ENCODE results near the gene RECK.
A peak's percentile ranks its signal among the peaks of the same experiment; 100 is the strongest.
"Not testable (repeated sequence)": the region's sequence is repeated elsewhere in the genome, so short reads cannot be mapped to it uniquely, and the experiment has no call there.

Gene RECK

DNA sequence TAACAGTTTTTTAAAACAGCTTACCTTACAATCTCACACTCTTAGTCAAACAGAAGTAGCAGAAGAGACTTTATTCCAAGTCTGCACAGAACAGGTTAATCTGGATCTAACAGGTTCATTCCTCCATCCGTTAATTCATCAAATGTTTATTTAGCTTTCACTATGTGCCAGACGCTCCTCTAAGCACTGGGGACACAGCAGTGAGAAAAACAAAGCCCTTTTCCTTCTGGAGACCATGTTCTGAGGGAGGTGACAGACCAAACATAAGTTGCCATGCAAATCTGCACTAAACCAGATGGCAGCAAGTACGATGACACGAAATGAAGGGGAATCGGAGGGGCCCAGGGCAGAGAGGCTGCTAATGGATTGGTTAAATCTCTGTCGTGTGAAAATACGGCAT lies 82.8 kb downstream of the RECK start:
- DNase-seq, result no peak

DNA sequence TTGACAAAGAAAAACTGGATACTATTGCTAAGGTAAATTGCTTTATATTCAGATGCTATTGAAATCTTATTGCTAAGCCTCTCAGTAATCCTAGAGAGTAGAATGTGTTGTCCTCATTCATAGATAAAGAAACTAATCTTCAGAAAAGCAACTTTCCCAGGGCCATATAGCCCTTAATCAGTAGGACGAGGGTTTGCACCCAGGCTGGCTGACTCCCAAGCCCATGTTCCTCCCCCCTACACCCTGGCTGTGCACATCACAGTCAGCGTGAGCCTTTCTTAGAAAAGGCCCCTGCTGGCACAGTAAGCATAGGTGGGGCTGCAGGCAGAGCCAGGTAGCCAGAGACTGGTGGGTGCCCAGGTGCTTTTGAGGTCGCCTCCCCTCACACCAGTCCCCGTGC lies 84.0 kb downstream of the RECK start:
- no peak for DNase-seq

DNA sequence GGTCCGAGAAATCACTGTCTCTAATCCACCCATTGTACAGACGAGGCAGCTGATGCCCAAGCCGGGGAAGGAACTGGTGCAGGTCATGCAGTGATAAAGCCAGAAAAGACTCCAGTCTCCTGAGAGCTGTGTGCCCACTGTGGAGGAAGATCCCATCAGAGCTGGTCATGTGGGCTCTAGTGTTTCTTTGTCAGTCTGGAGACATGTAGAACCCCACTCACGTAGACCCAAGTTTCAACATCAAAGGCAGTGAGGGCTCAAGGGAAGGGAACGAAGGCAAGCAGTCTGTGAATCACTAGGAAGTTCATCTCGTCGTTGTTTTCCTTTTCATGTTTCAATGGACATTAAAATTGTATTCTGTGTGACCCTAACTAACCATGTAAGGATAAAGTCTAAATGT lies 85.3 kb downstream of the RECK start:
- no peak for DNase-seq

GRCh38 chr9:36123515-36123914 lies 86.8 kb downstream of the RECK start:
- DNase-seq, result no peak

GRCh38 chr9:36125062-36125855 lies 88.5 kb downstream of the RECK start:
- no peak for DNase-seq

DNA sequence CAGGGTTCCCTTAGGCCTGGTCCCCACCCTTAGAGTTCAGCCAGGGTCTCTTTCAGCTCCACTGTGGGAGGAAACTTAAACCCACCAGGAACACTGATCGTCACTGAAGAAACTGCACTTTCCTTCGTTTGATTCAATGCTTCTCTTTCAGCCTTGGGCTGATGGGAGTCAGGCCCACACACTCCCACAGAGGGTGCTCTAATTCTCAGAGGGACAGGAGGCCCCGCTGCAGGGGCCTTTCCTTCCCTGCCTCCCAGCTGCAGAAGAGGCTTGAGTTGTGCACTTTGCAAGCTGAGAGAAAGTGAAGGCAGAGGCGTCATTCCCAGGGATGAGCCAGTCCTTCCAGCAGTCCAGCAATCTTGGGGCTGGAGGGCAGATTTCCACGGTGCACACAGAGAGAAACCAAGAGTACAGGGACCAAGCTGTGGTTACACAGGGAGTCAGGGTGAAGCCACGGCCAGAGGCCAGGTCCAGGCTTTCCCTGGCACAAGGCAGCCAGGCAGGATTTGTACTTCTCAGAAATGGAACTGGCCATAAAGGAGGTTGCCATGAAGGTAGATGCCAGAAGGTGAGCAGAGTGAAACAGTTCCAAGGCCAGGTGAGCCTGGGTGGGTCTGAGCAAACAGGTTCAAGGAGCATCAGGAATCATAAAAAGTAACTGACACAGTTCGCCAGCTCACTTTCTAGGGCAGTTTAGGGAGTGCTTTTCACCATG lies 89.5 kb downstream of the RECK start:
- no peak for DNase-seq

GRCh38 chr9:36127652-36128244 lies 91.0 kb downstream of the RECK start:
- DNase-seq, result no peak

GRCh38 chr9:36128349-36128748 lies 91.6 kb downstream of the RECK start:
- no peak for DNase-seq

- DNase-seq, result no peak
Measured at GRCh38 chr9:36129139-36129538, 92.4 kb downstream of the RECK start.

DNA sequence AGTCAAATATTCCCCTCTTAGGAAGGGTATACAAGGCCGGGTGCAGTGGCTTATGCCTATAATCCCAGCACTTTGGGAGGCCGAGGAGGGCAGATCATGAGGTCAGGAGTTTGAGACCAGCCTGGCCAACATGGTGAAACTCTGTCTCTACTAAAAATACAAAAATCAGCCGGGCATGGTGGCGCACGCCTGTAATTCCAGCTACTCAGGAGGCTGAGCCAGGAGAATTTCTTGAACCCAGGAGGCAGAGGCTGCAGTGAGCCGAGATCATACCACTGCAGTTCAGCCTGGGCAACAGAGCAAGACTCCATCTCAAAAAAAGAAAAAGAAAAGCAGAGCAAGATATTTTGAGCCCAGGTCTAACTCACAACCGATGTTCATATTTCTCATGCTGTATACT lies 95.0 kb downstream of the RECK start:
- not testable (repeated sequence) for DNase-seq

DNA sequence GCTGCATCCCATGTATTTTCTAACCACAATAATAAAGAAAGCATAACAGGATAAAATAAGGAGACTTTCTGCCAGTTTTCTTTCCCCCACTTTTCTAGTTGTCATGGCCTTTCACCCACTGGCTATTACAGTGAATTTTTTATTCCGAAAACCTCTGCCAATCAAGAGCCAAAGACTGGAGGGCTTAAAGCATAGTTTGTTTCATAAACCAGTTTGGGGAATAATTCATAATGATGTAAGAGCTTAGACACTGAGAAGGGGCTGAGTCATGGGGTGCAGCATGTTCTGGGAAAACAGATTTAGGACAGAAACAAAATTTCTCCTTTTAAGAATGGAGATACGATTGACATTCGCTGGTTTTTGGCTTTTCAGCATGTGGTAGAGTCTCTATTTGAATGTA lies 95.4 kb downstream of the RECK start:
- DNase-seq, result no peak

GRCh38 chr9:36134761-36135505 lies 98.2 kb downstream of the RECK start:
- no peak for DNase-seq

DNA sequence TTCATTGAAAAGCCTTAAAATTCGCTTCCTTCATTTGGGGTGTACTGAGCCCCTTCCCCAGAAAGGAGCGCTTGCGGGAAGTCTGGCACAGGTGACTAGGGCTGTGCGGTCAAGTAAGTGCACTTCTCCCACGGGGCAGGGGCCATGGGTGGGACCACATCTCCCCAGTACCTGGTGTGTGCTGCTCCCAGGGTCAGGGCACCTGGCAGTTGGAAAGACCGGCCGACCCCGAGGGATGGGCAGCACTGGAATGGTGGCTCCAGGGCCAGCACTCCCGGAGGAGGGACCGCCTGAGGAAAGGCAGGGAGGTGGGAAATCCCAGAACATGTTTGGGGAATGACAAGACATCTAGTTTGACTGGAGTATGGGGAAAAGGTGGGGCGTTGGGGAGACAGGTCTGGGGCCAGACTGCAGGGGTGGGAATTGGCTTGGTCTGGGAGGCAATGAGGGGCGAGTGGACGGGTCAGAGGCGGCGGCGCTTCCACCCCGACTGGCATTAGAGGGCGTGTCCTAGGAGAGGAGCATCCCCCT lies 99.1 kb downstream of the RECK start:
- DNase-seq, result no peak

GRCh38 chr9:36136272-36136893 lies 99.7 kb downstream of the RECK start, which contains the start of gene GLIPR2:
Gene GLIPR2 (plus strand): TSS chr9:36136733. CDS start chr9:36136779, 46 bp downstream.
- peak; percentile 75 for DNase-seq

DNA sequence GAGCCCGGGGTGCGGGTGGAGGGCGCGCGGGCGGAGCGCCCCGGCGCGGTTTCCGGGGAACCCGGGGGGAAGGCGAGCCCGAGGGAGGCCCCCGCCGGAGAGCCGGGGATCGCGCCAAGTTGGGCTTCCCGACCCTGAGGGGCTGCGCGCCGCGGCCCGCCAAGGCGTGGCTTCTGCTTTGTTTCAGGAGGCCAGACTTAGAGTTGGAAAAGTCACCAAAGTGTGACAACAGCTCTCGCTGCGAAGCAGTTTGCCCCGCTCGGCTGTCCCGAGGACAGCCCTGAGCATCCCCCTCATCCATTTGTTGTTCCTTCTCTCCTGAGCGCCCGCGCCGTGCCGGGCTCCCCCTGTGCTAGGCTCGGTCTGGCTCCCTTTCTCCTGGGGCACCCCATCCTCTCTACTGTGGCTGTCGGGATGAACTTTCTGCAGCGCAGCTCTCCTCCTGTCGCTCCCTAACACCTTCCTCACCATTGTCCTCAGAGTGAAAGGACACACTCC lies 100.2 kb downstream of the RECK start:
- no peak for DNase-seq

- DNase-seq, result no peak
Measured at GRCh38 chr9:36137392-36138004, 100.8 kb downstream of the RECK start.

GRCh38 chr9:36138496-36138895 lies 101.8 kb downstream of the RECK start:
- no peak for DNase-seq

DNA sequence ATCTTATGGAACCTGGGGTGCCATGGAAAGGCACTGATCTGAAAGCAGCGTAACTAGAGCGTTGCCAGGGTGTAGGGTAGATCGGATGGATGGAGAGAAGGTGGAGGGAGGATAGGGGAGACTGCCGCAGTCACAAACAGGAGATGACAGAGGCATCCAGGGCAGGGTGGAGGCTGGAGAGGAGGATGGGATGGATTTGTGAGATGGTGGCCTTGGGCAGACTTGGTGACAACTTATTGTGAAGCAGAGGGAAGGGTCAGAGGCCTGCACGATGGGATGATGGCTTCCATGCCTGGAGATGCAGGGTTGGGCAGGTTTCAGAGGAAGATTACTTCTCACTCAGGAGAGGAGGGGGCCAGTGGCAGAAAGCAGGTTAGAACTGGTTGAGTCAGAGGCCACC lies 102.2 kb downstream of the RECK start:
- DNase-seq, result no peak

DNA sequence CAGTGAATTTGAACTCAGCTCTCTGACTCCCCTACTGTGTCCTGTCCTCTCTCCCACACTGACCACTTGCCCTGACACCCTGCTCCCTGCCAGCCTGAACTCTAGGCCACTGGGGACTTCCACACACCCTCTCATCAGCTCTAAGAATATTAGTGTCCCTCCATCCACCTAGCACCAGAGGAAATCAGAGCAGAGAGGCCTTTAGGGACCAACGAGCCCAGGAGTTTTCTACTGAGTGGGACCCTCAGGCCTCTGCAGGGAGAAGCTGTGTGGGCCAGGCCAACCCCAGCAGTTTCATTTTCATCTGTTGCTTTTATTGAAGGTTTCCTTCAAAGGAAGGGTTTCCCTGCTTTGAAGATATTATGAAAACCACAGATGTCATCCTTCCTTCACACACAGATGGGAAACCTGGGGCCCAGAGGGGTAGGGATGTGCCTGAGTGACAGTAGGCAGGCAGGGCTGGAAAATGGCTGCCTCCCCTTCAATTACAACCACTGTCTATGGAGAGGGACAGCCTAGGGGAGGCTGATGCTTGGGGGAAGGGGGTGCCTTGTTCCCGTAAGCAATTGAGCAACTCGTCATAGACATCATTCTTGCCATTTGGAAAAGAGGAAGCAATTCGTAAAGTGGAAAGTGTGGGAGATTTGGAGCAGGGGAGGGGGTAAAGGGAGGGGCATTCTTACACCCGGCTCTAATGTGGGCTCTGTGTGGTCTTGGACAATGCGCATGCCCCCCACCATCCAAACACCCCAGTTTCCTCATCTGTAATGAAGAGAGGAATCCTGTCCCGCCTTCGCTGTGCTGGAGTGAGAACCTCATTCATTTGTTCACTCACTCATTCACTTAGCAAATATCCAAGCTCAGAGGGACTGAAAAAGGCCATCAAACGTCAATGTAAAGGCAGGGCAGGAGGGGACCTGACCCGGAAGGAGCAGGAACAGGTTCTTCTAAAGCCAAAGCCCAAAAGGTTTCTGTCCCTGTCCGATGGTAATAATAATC lies 103.7 kb downstream of the RECK start:
- peak; percentile 23 for DNase-seq

GRCh38 chr9:36141288-36141687 lies 104.6 kb downstream of the RECK start:
- no peak for DNase-seq

DNA sequence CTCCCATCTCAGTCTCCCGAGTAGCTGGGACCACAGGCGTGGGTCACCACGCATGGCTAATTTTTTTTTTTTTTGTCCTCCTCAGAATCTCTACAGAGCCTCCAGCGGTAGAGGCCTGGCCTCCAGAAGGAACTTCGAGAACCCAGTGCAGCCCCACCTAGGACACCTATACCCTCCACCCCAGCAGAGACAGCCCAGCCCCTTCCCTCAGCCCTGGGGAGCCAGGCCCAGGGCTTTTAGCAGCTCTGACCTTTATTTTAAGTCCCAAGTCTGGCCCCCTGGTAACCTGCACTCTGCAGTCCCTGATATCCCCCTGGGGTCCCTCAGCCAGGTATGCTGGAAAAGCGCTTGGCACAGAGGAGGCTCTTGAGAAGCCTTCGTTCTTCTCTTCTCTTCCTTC lies 105.0 kb downstream of the RECK start:
- DNase-seq, result no peak
